T-cell (primary cell): Measurements from ENCODE around the gene PCNX4. TPM values are rescaled to one million over a fixed set of nuclear protein-coding genes. Genes with fewer than 3 reads are reported as not detected.

Experiments used
- ATAC-seq, 4 experiments: fragments of 200-7000 bp in 3 of 4; fragments of 150-1000 bp in 1 of 4; cut with Tn5 transposase; replicated peaks in 1 of 4; 1 replicate in 3 of 4; 2 replicates in 1 of 4; pipeline ENCODE4 v1.10.0; 2021; ENCODE audit warnings: moderate library complexity in 3 of 4, mild to moderate bottlenecking in 2 of 4, moderate number of reproducible peaks in 1 of 4
- CTCF ChIA-PET, 2 donors: fragments of 300-600 bp; sonication (Branson Sonifier 250); formaldehyde crosslinking; loops; one replicate each; lab custom pipeline; 2022; ENCODE audit warnings: antibody characterized with exemption in 2 of 2; lab: Charles Lee
- POLR2A ChIA-PET, 2 donors: fragments of 300-600 bp; sonication (Branson Sonifier 250); formaldehyde crosslinking; loops; one replicate each; lab custom pipeline; 2022; ENCODE audit warnings: antibody characterized with exemption in 2 of 2; lab: Charles Lee
- DNase-seq, 35 experiments: peaks; one replicate each; pipeline versions ENCODE4 v3.0.0 to v3.0.0-alpha.2; 2013 to 2023
- H3K27ac ChIP-seq: one replicate; pipeline ENCODE4 v1.5.1; 2013; ENCODE audit warnings: low read length
- H3K27me3 ChIP-seq, 2 experiments: replicated peaks in 1 of 2; 1 replicate in 1 of 2; 2 replicates in 1 of 2; pipeline versions ENCODE4 v1.6.1 to v1.7.0; 2013; ENCODE audit warnings: low read length in 1 of 2, mixed read lengths in 1 of 2; ENCODE audit not compliant: control insufficient read depth in 2 of 2, insufficient read depth in 2 of 2; ENCODE audit errors: extremely low read depth in 1 of 2
- H3K36me3 ChIP-seq, 2 donors: 1 replicate in 1 of 2; 2 replicates in 1 of 2; pipeline versions ENCODE4 v1.6.1 to v1.7.0; 2013; ENCODE audit warnings: low read length in 1 of 2; ENCODE audit not compliant: control insufficient read depth in 2 of 2, insufficient read depth in 1 of 2; ENCODE audit errors: extremely low read depth in 1 of 2
- H3K4me1 ChIP-seq, 2 experiments: 1 replicate in 1 of 2; 2 replicates in 1 of 2; pipeline versions ENCODE4 v1.6.1 to v1.7.0; 2013; ENCODE audit warnings: low read length in 2 of 2, mixed read lengths in 1 of 2; ENCODE audit not compliant: insufficient read depth in 2 of 2, control insufficient read depth in 1 of 2; ENCODE audit errors: extremely low read depth in 1 of 2
- H3K4me3 ChIP-seq, 2 donors: 1 replicate in 1 of 2; 2 replicates in 1 of 2; pipeline versions ENCODE4 v1.5.1 to v1.7.0; 2013; ENCODE audit warnings: mild to moderate bottlenecking in 2 of 2, low read length in 1 of 2, moderate library complexity in 1 of 2; ENCODE audit not compliant: control insufficient read depth in 1 of 2; ENCODE audit errors: extremely low read depth in 1 of 2
- H3K9me3 ChIP-seq: 2 replicates; pipeline ENCODE4 v1.7.0; 2013
- H3K27ac Mint-ChIP-seq, 2 donors: one replicate each; pipeline ENCODE4 v1.8.0; 2020 to 2021; ENCODE audit warnings: mild to moderate bottlenecking in 2 of 2, mixed read lengths in 2 of 2
- H3K27me3 Mint-ChIP-seq, 2 donors: one replicate each; pipeline ENCODE4 v1.8.0; 2021 to 2022; ENCODE audit warnings: mixed read lengths in 2 of 2
- H3K36me3 Mint-ChIP-seq: one replicate; pipeline ENCODE4 v1.8.0; 2021; ENCODE audit warnings: mixed read lengths
- H3K4me1 Mint-ChIP-seq, 3 donors: one replicate each; pipeline ENCODE4 v1.8.0; 2020 to 2022; ENCODE audit warnings: mixed read lengths in 3 of 3, mild to moderate bottlenecking in 1 of 3
- H3K4me3 Mint-ChIP-seq, 3 donors: one replicate each; pipeline ENCODE4 v1.8.0; 2020 to 2022; ENCODE audit warnings: mild to moderate bottlenecking in 3 of 3, mixed read lengths in 3 of 3, moderate library complexity in 3 of 3
- H3K9me3 Mint-ChIP-seq, 3 donors: one replicate each; pipeline ENCODE4 v1.8.0; 2020 to 2022; ENCODE audit warnings: mixed read lengths in 3 of 3
- WGBS: methylation state at CpG from one replicate; pipeline ENCODE4 v1.1.5; 2013; ENCODE audit warnings: missing lambda C conversion rate; ENCODE audit not compliant: insufficient coverage; 5-methylcytosine and 5-hydroxymethylcytosine counted together
- total RNA-seq, 35 experiments: library from RNA in 6 of 35; stranded (reverse) in 6 of 35; fragments of 120-200 nt in 1 of 35; gene quantifications; one replicate each; pipeline versions ENCODE4 v1.2.1 to v1.2.4 and lab custom pipeline; 2013 to 2026

The PCNX4 gene
- total RNA-seq, 5 donors from 2014 or later (not counting 1 experiment from before 2014, with no cell fraction given), result 36.4 to 50.4 (median 47.4) TPM

DNA sequence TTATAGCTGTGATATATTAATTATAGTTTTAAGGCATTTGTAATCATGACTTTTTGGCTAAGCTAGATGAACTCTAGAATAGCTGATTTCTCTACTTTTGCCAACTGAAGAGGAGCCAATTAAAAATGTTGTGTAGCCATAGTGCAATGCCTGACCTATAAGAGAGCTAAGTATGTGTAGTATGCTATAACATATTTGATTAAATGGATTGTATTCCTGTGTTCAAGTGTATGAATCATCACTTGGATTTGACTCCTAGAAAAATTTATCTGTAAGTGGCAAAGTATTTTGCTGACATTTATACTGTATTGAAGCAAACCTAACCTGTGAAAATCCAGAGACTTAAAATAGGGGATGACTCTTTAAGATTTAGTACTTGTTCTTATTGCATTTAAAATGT is 34.2 kb downstream of the PCNX4 start:
- Mint-ChIP-seq H3K4me3 (no peak overlapping the region), H3K4me1 (peaks cover 0 to 4% (median 0%) of the 10 kb centered on the region in 3 donors), H3K36me3 (peaks cover 76% of the 10 kb centered on the region), H3K27ac (no peak overlapping the region), H3K27me3 (no peaks in the 10 kb centered on the region), H3K9me3 (no peaks in the 10 kb centered on the region)
- Histone ChIP-seq H3K36me3 (peaks cover 5 to 48% of the 10 kb centered on the region in 2 donors), H3K9me3 (no peaks in the 10 kb centered on the region), H3K4me3 (no peak overlapping the region), H3K27ac (no peak overlapping the region), H3K4me1 (no peaks in the 10 kb centered on the region), H3K27me3 (no peaks in the 10 kb centered on the region)
- DNase-seq (no peak), ATAC-seq (no peak)
- CTCF ChIA-PET, result no interaction called here
- POLR2A ChIA-PET, result interaction anchor here in 1 of 2 donors (0.6 kb wide), 1 partner anchor 21 kb away, joined by 3 read pairs; no protein-coding TSS in a partner anchor

DNA sequence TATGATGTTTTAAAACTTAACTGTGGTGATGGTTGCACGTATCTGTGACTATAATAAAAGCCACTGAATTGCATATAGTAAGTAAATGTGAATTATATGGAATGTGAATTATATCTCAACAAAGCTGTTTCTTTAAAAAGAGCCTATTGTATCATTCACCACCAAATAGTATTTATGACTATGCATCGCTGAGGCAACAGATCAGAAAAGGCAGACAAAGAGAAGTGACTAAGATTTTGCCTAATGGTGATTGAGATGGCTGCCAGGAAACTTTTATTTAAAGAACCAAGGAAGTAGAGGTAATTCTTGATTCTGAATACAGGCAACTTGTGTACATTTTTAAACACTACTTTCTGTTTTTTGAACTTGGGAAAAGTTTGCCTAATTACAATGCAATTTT is 41.8 kb downstream of the PCNX4 start:
- WGBS, result no CpG with 5 or more reads among the region's 2 CpGs
- Mint-ChIP-seq H3K27me3 (no peaks in the 10 kb centered on the region), H3K4me3 (no peak overlapping the region), H3K36me3 (peaks cover 38% of the 10 kb centered on the region), H3K9me3 (no peaks in the 10 kb centered on the region), H3K4me1 (peaks cover 0 to 4% (median 0%) of the 10 kb centered on the region in 3 donors), H3K27ac (no peak overlapping the region)
- CTCF ChIA-PET, result no interaction called here
- no peaks in the 10 kb centered on the region for H3K4me1 ChIP-seq
- DNase-seq, result no peak
- H3K9me3 ChIP-seq, result no peaks in the 10 kb centered on the region
- ATAC-seq, result no peak
- POLR2A ChIA-PET, result no interaction called here
- peaks cover 0 to 4% of the 10 kb centered on the region in 2 donors for H3K36me3 ChIP-seq
- no peaks in the 10 kb centered on the region for H3K27me3 ChIP-seq
- no peak overlapping the region for H3K4me3 ChIP-seq
- no peak overlapping the region for H3K27ac ChIP-seq

DNA sequence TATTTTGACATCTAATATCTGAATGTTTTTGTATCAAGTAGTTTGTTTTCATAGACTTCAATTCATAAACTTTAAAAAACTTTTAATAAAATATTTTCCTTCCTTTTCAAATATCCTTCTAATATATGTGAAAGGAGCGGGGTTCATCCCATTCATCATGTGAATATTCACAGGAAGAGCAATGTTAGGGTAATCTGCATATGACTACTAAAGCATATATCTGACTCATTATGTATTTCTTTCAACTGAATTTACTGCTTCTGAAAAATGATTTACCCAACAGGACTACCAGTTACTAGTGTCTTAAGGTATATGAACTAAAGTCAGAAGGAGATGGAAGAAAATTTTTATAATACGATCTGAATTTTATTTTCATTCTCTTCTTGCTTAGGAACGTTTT is 43.0 kb downstream of the PCNX4 start:
- H3K27ac ChIP-seq, result no peak overlapping the region
- no peaks in the 10 kb centered on the region for H3K4me1 ChIP-seq
- ChIA-PET POLR2A (no interaction called here), CTCF (no interaction called here)
- H3K9me3 ChIP-seq, result no peaks in the 10 kb centered on the region
- no peak for ATAC-seq
- Mint-ChIP-seq H3K27me3 (no peaks in the 10 kb centered on the region), H3K9me3 (no peaks in the 10 kb centered on the region), H3K4me3 (no peak overlapping the region), H3K4me1 (peaks cover 0 to 2% (median 0%) of the 10 kb centered on the region in 3 donors), H3K27ac (no peak overlapping the region), H3K36me3 (peaks cover 33% of the 10 kb centered on the region)
- no CpG with 5 or more reads among the region's 3 CpGs for WGBS
- H3K4me3 ChIP-seq, result no peak overlapping the region
- DNase-seq, result no peak
- H3K36me3 ChIP-seq, result peaks cover 0 to 4% of the 10 kb centered on the region in 2 donors
- no peaks in the 10 kb centered on the region for H3K27me3 ChIP-seq

DNA sequence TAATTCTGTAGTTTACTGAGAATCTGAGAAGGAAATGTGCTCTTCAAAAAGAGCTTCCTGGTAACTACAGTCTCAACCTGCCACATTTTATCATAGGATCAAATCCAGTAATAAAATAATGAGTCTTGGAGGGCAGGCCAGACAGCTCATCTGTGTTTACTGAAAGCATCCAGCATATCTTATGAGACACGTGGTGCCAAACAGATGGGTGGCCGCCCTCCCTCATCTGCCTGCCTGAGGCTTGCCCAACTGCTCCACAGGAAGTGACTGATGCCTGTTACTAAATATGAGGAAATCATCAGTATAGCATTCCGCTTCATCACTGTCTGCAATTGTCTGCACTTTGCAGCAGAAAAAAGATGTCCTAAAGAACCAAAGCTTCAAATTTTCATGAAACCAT is 60.0 kb downstream of the PCNX4 start:
- Mint-ChIP-seq H3K9me3 (no peaks in the 10 kb centered on the region), H3K27ac (peak overlapping the region; percentile 91 to 94), H3K4me3 (peak overlapping the region in 2 of 3 donors; percentile 3 to 29), H3K36me3 (peaks cover 51% of the 10 kb centered on the region), H3K27me3 (no peaks in the 10 kb centered on the region), H3K4me1 (peaks cover 42 to 54% (median 53%) of the 10 kb centered on the region in 3 donors)
- no peak overlapping the region for H3K4me3 ChIP-seq
- peak overlapping the region; percentile 52 for H3K27ac ChIP-seq
- H3K36me3 ChIP-seq, result peaks cover 0 to 40% of the 10 kb centered on the region in 2 donors
- POLR2A ChIA-PET, result interaction anchor here (0.5 to 1.1 kb wide), 8 partner anchors 9 to 185 kb away, joined by 3 to 6 read pairs (median 4); partner anchors contain the start of gene PCNX4 (in 1 of the 2)
- peaks cover 19 to 20% of the 10 kb centered on the region in 2 experiments for H3K4me1 ChIP-seq
- CTCF ChIA-PET, result interaction anchor here (0.6 to 1.8 kb wide), 13 partner anchors 10 to 253 kb away, joined by 3 to 15 read pairs (median 5); partner anchors contain the start of gene DHRS7 (in 1 of the 2)
- H3K9me3 ChIP-seq, result no peaks in the 10 kb centered on the region
- DNase-seq, result peak; percentile 24 to 80 (median 65)
- 33% methylated on average over 3 of the region's 3 CpGs for WGBS
- H3K27me3 ChIP-seq, result no peaks in the 10 kb centered on the region
- ATAC-seq, result peak; percentile 98 to 100 (median 100)

DNA sequence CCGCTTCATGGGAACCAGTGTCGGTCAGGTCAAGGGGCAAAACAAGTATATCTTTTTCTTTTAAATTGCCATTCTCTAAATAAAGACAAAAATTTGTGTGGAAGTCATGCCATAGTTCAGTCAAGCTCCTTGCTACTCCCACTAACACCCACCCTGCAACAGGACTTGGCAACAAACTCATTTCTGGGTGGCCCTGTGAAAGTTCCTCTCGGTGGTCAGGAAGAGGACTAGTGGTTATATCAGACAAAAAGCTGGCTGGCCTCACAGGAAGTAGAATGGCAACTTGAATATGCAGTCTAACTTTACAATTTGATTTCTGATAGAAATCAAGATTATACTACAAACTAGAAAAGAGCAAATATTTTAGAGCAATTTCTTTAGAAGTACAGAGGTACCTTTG is 62.3 kb downstream of the PCNX4 start:
- ATAC-seq, result no peak
- H3K9me3 ChIP-seq, result no peaks in the 10 kb centered on the region
- Mint-ChIP-seq H3K4me1 (peaks cover 58 to 74% (median 70%) of the 10 kb centered on the region in 3 donors), H3K9me3 (no peaks in the 10 kb centered on the region), H3K27me3 (no peaks in the 10 kb centered on the region), H3K27ac (peak overlapping the region; percentile 76 to 90), H3K36me3 (peaks cover 48% of the 10 kb centered on the region), H3K4me3 (peak overlapping the region in 1 of 3 donors; percentile 6)
- H3K27ac ChIP-seq, result peak overlapping the region; percentile 45
- H3K4me3 ChIP-seq, result no peak overlapping the region
- H3K4me1 ChIP-seq, result peaks cover 19 to 20% of the 10 kb centered on the region in 2 experiments
- POLR2A ChIA-PET, result interaction anchor here in 1 of 2 donors (1.0 kb wide), 1 partner anchor 30 kb away, joined by 3 read pairs; no protein-coding TSS in a partner anchor
- peak in 2 of 35 experiments; percentile 3 to 26 for DNase-seq
- no peaks in the 10 kb centered on the region for H3K27me3 ChIP-seq
- CTCF ChIA-PET, result interaction anchor here (0.6 to 1.6 kb wide), 6 partner anchors 11 to 347 kb away, joined by 3 to 7 read pairs (median 3); partner anchors contain the start of genes DHRS7 (in 1 of the 2) and PPM1A (in 1 of the 2)
- WGBS, result no CpG with 5 or more reads among the region's 3 CpGs
- peaks cover 0 to 26% of the 10 kb centered on the region in 2 donors for H3K36me3 ChIP-seq

- no peaks in the 10 kb centered on the region for H3K27me3 Mint-ChIP-seq
- H3K36me3 Mint-ChIP-seq, result peaks cover 42% of the 10 kb centered on the region
- DNase-seq (no peak), ATAC-seq (no peak)
- H3K4me1 Mint-ChIP-seq, result peaks cover 65 to 81% (median 77%) of the 10 kb centered on the region in 3 donors
- CTCF ChIA-PET, result interaction anchor here (0.7 to 1.6 kb wide), 7 partner anchors 10 to 347 kb away, joined by 3 to 7 read pairs (median 3); partner anchors contain the start of gene DHRS7 (in 2 of the 2)
- WGBS, result no CpG with 5 or more reads among the region's 2 CpGs
- POLR2A ChIA-PET, result interaction anchor here in 1 of 2 donors (1.0 kb wide), 1 partner anchor 29 kb away, joined by 3 read pairs; no protein-coding TSS in a partner anchor
- Histone ChIP-seq H3K36me3 (peaks cover 0 to 22% of the 10 kb centered on the region in 2 donors), H3K9me3 (no peaks in the 10 kb centered on the region), H3K27ac (peak overlapping the region; percentile 45), H3K4me3 (no peak overlapping the region), H3K4me1 (peaks cover 19 to 20% of the 10 kb centered on the region in 2 experiments), H3K27me3 (no peaks in the 10 kb centered on the region)
- peak overlapping the region in 1 of 3 donors; percentile 6 for H3K4me3 Mint-ChIP-seq
- no peaks in the 10 kb centered on the region for H3K9me3 Mint-ChIP-seq
- H3K27ac Mint-ChIP-seq, result peak overlapping the region; percentile 76 to 90
These were observed 62.9 kb downstream of the PCNX4 start for GRCh38 chr14:60154671-60155070.
